HEK293 (cell line): ENCODE results near the gene ARHGDIB.

Source experiments
- ZBTB21 ChIP-seq: fragments of 450-650 bp; formaldehyde crosslinking; IDR thresholded peaks from 2 replicates; pipeline ENCODE4 v1.5.1; 2017; ENCODE audit warnings: missing biosample characterization, missing genetic modification characterization
- ZNF416 ChIP-seq: fragments of 450-650 bp; formaldehyde crosslinking; IDR thresholded peaks from 2 replicates; pipeline ENCODE4 v1.5.1; 2016; ENCODE audit warnings: missing biosample characterization, missing genetic modification characterization
- ZNF549 ChIP-seq: fragments of 450-650 bp; IDR thresholded peaks from 2 replicates; pipeline ENCODE4 v1.5.1; 2018; ENCODE audit warnings: missing biosample characterization, missing genetic modification characterization, mild to moderate bottlenecking, inconsistent platforms, moderate library complexity
- TF ChIP-seq, protein P1 (sequence below): sonication (generic); formaldehyde crosslinking; IDR thresholded peaks from 2 replicates; pipeline ENCODE4 v1.8.1; 2022; ENCODE audit warnings: mild to moderate bottlenecking, moderate library complexity, missing genetic modification reagents
- TF ChIP-seq, protein P2 (sequence below): fragments of 450-650 bp; formaldehyde crosslinking; IDR thresholded peaks from 2 replicates; pipeline ENCODE4 v1.5.1; 2016; ENCODE audit warnings: missing biosample characterization, missing genetic modification characterization
- TF ChIP-seq, protein P3 (sequence below): fragments of 450-650 bp; formaldehyde crosslinking; IDR thresholded peaks from 2 replicates; pipeline ENCODE4 v1.5.1; 2016; ENCODE audit warnings: missing biosample characterization, missing genetic modification characterization
- TF ChIP-seq, protein P4 (sequence below): fragments of 450-650 bp; formaldehyde crosslinking; IDR thresholded peaks from 2 replicates; pipeline ENCODE4 v1.5.1; 2016; ENCODE audit warnings: missing biosample characterization, missing genetic modification characterization
- TF ChIP-seq, protein P5 (sequence below): fragments of 450-650 bp; formaldehyde crosslinking; IDR thresholded peaks from 2 replicates; pipeline ENCODE4 v1.5.1; 2017; ENCODE audit warnings: missing biosample characterization, missing genetic modification characterization

DNA sequence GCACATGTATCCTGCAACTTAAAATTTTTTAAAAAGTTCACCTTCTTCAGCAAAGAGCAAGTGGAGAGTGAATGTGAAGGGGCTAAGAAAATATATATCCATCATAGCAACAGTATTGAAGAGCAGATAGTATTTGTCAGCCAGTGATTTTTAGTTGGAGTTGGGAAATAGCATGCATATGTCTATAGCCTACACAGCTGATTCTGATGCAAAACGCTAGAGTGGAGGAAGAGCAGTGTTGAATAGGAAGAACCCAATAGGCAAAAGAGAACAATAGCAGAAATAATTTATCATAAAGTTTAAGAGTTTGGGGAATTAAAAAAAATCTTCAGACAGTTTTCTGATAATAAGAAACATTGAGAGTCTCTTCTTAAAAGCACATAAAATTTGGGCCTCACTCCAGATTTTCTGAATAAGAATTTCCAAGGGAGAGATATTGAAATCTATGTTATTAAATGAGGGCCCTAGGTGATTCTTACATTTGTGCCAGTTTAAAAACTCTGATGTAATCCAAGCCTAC lies 23.4 kb upstream of the ARHGDIB start:
- TF ChIP-seq ZNF416 (tag by site-specific recombination): no peak
- TF ChIP-seq, protein P1, sequence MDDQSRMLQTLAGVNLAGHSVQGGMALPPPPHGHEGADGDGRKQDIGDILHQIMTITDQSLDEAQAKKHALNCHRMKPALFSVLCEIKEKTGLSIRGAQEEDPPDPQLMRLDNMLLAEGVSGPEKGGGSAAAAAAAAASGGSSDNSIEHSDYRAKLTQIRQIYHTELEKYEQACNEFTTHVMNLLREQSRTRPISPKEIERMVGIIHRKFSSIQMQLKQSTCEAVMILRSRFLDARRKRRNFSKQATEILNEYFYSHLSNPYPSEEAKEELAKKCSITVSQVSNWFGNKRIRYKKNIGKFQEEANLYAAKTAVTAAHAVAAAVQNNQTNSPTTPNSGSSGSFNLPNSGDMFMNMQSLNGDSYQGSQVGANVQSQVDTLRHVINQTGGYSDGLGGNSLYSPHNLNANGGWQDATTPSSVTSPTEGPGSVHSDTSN: no peak
- TF ChIP-seq ZBTB21 (tag by site-specific recombination): no peak
- TF ChIP-seq, protein P2, sequence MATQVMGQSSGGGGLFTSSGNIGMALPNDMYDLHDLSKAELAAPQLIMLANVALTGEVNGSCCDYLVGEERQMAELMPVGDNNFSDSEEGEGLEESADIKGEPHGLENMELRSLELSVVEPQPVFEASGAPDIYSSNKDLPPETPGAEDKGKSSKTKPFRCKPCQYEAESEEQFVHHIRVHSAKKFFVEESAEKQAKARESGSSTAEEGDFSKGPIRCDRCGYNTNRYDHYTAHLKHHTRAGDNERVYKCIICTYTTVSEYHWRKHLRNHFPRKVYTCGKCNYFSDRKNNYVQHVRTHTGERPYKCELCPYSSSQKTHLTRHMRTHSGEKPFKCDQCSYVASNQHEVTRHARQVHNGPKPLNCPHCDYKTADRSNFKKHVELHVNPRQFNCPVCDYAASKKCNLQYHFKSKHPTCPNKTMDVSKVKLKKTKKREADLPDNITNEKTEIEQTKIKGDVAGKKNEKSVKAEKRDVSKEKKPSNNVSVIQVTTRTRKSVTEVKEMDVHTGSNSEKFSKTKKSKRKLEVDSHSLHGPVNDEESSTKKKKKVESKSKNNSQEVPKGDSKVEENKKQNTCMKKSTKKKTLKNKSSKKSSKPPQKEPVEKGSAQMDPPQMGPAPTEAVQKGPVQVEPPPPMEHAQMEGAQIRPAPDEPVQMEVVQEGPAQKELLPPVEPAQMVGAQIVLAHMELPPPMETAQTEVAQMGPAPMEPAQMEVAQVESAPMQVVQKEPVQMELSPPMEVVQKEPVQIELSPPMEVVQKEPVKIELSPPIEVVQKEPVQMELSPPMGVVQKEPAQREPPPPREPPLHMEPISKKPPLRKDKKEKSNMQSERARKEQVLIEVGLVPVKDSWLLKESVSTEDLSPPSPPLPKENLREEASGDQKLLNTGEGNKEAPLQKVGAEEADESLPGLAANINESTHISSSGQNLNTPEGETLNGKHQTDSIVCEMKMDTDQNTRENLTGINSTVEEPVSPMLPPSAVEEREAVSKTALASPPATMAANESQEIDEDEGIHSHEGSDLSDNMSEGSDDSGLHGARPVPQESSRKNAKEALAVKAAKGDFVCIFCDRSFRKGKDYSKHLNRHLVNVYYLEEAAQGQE: no peak
- TF ChIP-seq, protein P3, sequence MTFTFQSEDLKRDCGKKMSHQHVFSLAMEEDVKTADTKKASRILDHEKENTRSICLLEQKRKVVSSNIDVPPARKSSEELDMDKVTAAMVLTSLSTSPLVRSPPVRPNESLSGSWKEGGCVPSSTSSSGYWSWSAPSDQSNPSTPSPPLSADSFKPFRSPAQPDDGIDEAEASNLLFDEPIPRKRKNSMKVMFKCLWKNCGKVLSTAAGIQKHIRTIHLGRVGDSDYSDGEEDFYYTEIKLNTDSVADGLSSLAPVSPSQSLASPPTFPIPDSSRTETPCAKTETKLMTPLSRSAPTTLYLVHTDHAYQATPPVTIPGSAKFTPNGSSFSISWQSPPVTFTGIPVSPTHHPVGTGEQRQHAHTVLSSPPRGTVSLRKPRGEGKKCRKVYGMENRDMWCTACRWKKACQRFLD (tag by site-specific recombination): no peak
- TF ChIP-seq, protein P4, sequence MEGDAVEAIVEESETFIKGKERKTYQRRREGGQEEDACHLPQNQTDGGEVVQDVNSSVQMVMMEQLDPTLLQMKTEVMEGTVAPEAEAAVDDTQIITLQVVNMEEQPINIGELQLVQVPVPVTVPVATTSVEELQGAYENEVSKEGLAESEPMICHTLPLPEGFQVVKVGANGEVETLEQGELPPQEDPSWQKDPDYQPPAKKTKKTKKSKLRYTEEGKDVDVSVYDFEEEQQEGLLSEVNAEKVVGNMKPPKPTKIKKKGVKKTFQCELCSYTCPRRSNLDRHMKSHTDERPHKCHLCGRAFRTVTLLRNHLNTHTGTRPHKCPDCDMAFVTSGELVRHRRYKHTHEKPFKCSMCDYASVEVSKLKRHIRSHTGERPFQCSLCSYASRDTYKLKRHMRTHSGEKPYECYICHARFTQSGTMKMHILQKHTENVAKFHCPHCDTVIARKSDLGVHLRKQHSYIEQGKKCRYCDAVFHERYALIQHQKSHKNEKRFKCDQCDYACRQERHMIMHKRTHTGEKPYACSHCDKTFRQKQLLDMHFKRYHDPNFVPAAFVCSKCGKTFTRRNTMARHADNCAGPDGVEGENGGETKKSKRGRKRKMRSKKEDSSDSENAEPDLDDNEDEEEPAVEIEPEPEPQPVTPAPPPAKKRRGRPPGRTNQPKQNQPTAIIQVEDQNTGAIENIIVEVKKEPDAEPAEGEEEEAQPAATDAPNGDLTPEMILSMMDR (tag by site-specific recombination): no peak
- no peak for TF ChIP-seq ZNF549 (tag by site-specific recombination)
- TF ChIP-seq, protein P5, sequence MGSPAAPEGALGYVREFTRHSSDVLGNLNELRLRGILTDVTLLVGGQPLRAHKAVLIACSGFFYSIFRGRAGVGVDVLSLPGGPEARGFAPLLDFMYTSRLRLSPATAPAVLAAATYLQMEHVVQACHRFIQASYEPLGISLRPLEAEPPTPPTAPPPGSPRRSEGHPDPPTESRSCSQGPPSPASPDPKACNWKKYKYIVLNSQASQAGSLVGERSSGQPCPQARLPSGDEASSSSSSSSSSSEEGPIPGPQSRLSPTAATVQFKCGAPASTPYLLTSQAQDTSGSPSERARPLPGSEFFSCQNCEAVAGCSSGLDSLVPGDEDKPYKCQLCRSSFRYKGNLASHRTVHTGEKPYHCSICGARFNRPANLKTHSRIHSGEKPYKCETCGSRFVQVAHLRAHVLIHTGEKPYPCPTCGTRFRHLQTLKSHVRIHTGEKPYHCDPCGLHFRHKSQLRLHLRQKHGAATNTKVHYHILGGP: no peak
